GM18867 (cell line): Measurements from ENCODE around the gene SYT11.
A peak's percentile ranks its signal among the peaks of the same experiment; 100 is the strongest.
"Not testable (repeated sequence)": the region's sequence is repeated elsewhere in the genome, so short reads cannot be mapped to it uniquely, and the experiment has no call there.

ENCODE experiments used
- ATAC-seq: cut with Tn5 transposase; IDR thresholded peaks from one replicate; pipeline ENCODE4 v1.9.1; 2021; ENCODE audit warnings: mild to moderate bottlenecking, moderate library complexity; ENCODE audit not compliant: unreplicated experiment

SYT11 gene, protein sequence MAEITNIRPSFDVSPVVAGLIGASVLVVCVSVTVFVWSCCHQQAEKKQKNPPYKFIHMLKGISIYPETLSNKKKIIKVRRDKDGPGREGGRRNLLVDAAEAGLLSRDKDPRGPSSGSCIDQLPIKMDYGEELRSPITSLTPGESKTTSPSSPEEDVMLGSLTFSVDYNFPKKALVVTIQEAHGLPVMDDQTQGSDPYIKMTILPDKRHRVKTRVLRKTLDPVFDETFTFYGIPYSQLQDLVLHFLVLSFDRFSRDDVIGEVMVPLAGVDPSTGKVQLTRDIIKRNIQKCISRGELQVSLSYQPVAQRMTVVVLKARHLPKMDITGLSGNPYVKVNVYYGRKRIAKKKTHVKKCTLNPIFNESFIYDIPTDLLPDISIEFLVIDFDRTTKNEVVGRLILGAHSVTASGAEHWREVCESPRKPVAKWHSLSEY

DNA sequence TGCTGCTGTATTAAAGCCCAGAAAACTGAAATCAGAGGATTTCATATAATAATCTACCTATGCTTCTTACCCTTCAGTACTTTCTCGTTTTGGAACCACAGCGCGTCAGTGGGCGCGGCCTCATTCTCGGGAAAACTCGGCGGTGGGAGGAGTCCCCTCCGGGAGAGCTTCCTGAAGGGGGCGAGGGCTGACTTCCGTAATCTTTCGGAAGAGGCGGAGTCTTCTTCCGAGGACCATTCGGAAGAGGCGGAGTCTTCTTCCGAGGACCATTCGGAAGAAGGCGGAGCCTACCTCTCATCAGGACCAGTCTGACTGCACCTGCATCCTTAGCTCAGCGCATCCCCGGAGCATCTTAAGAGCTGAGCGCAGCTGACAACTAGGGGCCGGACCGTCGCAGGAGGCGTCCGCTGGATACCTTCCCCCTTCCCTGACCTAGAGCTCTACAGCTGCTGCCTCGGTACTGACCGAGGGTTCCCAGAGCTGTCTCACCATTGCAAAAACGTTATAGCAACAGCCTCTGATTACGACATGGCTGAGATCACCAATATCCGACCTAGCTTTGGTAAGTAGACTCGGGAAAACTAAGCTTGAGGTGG, at the start of gene SYT11:
Gene SYT11, plus strand, starts transcription at position 334 of the 596 bp plus-strand sequence. Its CDS starts 195 bp downstream, at position 529.
- peak; percentile 66 for ATAC-seq

DNA sequence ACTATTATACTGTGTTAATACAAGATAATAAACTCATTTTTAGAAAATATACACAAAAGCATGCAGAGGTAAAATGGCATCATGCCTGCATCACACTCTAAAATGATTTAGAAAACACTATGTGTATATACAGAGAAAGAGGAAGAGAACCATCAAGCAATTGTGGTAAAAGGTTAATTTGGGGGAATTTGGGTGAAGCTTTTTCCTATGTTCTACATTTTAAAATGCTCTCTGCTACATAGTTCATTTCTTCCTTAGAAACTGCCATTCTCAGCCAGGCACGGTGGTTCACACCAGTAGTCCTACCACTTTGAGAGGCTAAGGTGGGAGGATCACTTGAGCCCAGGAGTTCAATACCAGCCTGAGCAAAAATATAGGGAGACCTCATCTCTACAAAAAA, 46.5 kb upstream of the SYT11 start:
- no peak for ATAC-seq

DNA sequence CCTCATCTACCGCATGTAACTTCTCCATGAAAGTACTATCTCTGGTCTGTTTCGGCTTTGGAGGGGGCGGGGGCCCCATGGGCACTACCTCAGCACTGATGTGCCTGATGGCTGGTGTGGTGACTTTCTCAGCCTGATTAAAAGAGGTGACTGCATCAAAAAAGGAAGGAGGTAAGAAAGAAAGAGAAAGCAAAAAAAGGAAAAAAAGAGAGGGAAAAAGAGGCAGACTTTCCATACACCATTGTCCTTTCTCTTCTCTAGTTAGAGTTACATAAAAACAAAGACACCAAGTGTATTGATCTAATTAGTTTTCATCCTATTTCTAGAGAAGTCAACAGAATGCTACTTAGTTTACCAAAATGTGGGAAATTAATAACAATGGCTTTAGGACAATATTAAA, 45.7 kb upstream of the SYT11 start:
- no peak for ATAC-seq

DNA sequence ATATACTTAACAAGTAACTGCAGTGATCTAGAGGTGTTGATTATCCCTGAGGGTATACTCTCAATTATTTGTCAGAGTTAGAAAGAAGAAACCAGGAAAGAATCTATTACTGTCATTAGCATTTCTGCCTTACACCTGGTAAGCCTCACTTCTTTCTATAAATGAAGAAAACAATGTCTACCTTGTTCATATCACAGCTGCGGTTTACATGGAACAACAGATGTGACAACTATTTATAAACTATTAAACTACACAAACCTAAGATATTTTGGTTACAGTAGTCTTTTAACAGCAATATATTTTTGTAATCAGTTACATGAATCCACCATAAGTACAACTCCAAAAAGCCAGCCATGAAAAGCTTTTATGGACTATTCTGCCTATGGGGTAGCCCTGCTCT, 43.0 kb upstream of the SYT11 start:
- ATAC-seq, result no peak

DNA sequence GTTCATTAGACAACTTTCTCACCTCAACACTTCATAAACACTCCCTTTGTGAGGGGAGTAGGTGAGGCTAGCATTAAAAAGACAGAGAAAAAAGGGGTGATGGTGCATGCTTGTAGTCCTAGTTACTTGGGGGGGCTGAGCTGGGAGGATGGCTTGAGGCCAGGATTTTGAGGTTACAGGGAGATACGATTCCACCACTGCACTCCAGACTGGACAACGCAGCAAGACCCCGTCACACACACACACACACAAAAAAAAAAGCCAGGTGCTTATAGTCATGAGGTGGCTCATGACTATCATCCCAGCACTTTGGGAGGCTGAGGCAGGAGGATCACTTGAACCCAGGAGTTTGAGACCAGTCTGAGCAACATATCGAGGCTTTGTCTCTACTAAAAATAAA, 31.9 kb upstream of the SYT11 start:
- ATAC-seq, result no peak

DNA sequence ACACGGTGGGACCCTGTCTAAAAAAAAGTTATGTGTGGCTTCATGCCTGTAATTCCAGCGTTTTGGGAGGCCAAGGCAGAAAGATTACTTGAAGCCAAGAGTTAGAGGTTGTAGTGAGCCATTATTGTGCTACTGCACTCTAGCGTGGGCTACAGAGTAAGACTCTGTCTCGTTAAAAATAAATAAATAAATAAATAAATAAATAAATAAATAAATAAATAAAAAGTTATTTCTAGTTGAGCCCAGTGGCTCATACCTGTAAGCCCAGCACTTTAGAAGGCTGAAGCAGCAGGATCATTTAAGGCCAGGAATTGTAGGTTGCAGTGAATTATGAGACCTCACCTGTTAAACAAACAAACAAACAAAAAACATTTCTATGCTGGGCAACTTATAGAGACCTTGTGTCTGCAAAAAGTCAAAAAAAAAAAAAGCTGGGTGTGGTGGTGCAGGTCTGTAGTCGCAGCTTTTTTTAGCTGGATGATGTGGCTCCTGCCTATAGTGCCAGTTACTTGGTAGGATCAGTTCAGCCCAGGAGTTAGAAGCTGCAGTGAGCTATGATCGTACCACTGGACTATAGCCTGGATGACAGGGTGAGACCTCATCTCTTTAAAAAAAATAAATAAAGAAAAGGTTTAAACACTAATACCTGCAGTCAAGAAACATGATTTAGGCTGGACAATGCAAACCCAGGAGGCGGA, 27.9 kb upstream of the SYT11 start:
- no peak for ATAC-seq

DNA sequence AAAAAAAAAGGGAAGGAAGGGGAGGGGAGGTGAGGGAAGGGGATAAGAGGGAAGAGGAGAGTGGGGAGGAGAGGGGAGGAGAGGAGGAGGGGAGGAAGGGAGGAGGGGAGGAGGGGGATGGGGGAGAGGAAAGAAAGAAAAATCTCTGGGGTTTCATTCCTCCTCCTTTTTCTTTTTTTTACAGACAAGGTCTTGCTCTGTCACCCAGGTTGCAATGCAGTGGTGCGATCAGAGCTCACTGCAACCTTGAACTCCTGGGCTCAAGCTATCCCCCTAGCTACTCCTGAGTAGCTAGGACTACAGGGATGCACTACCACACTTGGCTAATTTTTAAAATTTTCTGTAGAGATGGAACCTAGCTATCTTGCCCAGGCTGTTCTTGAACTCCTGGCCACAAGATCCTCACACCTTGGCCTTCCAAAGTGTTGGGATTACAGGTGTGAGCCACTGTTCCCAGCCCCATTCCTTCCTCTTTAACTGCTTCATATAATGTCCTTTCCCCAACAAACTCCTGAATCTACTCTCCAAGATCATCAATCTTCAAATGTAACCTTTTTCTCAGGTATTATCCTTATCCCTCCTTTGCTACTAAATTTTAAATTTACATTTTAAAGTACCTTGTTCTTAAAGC, 25.6 kb upstream of the SYT11 start:
- no peak for ATAC-seq

DNA sequence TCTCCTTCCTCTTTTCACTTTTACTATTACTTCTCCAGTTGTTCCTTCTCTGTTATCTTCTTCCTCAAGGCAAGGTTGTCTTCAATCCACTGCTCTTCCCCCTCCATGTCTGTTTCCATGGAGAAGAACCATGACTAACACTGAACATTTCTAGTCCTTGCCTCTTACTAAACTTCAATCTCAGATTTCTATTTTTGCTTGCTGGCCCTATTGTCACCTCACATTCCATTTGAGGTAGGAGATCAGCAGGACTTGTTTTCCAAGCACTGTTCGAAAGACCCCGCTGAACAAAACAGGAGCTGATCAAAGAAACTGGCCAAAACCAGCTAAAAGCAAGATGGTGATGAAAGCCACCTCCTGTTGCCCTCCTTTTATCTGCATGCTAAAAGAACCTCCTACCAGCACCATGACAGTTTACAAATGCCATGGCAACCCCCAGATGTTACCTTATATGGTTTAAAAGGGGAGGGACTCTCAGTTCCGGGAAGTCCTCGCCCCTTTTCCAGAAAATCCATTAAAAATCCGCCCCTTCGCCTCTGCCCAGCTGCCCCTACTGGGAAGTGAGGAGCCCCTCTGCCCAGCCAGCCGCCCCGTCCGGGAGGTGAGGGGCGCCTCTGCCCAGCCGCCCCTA, 25.0 kb upstream of the SYT11 start:
- ATAC-seq, result no peak

DNA sequence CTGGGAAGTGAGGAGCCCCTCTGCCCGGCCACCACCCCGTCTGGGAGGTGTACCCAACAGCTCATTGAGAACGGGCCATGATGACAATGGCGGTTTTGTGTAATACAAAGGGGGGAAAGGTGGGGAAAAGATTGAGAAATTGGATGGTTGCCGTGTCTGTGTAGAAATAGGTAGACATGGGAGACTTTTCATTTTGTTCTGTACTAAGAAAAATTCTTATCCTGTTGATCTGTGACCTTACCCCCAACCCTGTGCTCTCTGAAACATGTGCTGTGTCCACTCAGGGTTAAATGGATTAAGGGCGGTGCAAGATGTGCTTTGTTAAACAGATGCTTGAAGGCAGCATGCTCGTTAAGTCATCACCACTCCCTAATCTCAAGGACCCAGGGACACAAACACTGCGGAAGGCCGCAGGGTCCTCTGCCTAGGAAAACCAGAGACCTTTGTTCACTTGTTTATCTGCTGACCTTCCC, 24.4 kb upstream of the SYT11 start:
- ATAC-seq, result not testable (repeated sequence)

DNA sequence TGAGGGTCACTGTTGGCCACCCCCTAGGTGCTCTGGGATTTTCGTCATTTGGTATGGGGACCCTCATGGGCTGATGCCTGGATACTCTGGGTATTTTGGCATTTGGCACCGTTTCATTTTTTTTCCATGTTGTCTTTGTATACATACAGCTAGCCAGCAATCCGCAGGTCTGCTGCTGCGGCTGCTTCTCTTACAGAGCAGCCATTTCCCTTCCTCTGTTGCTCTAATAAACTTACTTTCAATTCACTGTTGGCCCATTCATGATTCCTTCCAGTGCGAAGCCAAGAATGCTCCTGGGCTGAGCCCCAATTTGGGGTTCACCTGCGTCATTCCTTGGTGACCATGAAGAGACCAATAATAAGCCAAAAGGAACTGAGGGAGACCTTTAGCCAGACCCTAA, 23.8 kb upstream of the SYT11 start:
- no peak for ATAC-seq

DNA sequence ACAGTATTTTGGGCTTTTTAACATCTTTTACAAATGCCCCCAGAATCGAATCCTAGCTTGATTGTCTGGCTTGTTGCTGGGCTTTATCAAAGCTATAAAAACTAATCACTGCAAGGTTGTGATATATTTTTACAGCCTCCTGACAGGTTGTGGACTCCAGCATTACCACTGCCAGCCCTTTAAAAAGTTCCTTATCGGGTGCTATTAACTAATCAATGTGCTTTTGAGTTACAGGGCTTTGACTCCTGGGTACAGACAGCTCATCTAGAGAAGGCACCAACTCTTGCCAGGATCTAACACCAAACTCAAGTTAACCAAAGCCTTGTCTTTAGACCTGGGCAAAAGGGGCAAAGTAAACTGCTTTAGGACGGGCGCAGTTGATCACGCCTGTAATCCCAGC, 19.0 kb upstream of the SYT11 start:
- ATAC-seq, result no peak

DNA sequence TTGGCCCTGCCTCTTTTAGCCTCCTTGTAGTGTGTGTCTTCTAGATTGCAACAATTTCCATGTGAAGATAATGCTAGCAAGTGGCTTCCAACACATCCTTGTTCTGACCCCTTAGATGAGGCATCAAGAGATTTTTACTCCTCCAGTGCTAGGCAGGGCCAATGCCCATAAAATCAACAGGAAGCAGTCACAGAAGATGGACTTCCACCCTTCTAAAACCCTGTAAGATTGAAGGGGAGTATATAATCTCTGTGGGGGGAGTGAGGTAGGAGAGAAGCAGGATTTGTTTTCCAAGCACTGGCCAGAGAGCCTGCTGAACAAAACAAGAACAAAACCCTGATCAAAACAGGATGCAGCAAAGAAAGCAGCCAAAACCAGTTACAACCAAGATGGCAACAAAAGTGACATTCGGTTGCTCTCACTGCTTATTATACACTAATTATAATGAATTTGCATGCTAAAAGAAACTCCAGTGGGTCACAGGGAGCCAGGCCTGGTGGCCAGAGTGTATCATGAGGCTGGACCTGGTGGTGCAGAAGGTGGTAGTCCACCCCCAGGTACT, 14.4 kb upstream of the SYT11 start:
- ATAC-seq, result no peak

DNA sequence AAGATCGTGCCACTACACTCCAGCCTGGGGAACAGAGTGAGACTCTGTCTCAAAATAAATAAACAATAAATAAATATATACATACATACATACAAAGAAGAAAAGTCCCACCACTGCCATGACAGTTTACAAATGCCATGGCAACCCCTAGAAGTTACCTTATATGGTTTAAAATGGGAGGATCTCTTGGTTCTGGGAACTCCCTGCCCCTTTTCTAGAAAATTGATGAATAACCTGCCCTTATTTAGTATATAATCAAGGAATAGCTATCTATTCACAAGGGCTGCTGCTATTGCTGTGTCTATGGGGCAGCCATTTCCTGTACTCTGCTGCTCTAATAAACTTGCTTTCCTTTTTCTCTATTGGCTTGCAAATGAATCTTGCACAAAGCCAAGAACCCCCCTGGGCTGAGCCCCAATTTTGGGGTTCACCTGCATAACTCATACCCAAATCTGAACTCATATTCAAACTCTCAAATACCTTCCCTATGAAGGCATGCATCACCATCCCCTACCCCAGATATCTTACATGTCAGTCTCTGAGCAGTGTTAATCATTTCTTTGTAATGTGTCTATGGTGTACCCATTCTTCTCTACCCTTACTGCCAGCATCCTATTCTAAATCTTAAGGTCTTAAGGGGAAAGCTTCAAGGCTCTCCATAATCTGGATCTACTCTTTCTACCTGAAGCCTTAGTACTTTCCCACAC, 11.4 kb upstream of the SYT11 start:
- no peak for ATAC-seq

DNA sequence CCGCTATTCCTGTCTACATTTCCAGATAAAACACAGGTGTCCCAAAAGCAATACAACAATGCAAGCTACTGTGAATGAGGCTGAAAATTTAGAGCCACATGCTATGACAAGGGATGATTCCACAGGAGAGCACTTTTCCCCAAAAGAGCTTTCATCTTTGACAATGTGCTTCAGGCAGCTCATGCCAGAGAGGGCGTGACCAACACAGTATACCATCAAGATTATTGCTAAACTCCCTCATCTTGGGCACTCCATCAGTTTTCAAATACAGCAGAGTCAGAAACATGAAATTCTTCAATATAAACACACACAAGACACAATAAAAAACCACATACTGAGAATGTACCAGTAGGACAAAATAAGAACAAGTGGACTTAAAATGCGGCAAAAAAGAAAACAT, 9.0 kb upstream of the SYT11 start:
- ATAC-seq, result no peak

DNA sequence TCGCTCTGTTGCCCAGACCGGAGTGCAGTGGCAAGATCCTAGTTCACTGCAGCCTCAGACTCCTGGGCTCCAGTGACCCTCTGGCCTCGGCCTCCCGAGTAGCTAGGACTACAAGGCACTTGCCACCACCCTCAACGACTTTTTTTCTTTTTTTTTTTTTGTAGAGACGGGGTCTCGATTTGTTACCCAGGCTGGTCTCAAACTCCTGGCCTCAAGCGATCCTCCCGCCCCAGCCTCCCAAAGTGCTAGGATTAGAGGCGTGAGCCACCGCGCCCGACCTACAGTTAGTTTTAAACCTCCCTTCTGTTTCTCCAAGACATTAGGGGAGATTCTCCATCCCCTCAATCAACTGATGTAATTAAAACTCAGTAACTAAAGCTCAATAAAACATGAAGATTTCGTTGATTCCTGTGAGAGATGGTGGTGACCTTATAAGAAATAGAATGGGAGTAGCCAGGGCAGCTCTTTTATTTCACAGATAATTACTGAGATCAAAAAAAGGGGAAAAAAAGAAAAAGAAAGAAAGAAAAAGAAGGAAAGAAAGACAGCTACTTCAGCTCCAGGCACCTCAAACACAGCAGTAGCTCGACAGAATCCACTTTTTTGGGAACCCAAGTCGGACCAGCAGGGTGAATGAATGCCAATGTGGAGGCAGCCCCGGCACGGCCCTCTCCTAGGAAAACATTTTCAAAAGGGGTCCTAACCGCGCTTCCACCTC, 3.0 kb upstream of the SYT11 start:
- ATAC-seq, result no peak

DNA sequence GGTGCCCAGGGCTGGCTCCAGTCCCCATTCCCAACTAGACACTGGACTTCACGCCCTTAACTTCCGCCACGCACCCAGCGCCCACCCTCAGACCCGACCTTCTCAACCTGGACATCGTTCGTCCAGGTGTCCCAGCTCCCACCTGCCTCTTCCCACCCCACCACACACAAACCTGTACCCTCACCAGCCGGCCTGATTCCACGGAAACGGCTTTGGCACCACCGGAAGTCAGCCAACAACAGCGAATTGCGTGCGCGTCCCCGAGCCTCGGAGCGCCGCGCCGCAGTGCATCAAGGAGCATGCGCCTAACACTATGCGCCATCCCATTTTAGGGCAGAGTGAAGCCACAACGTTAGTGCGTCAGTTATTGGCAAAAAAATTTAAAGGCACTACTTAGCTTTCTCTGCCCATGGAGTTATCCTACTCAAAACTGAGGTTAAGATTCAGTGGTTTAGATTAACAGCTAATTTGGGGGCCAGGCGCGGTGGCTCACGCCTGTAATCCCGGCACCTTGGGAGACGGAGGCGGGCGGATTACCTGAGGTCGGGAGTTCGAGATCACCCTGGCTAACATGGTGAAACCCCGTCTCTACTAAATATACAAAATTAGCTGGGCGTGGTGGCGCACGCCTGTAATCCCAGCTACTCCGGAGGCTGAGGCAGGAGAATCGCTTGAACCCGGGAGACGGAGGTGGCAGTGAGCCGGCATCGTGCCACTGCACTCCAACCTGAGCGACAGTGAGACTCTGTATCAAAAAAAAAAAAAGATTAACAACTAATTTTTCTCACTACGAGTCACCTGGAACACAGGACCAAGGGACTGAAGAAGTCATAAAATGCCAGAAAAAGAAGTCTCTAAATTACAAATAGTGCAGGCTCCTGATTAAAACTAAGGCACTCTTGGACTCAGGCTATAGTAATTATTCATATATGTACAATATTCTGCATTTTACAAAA, 2.1 kb upstream of the SYT11 start, which contains the start of gene GON4L:
Gene GON4L, minus strand, starts transcription at position 240 of the 956 bp plus-strand sequence. CDS start 3,434 bp downstream, outside the sequence.
- ATAC-seq, result peak; percentile 46

DNA sequence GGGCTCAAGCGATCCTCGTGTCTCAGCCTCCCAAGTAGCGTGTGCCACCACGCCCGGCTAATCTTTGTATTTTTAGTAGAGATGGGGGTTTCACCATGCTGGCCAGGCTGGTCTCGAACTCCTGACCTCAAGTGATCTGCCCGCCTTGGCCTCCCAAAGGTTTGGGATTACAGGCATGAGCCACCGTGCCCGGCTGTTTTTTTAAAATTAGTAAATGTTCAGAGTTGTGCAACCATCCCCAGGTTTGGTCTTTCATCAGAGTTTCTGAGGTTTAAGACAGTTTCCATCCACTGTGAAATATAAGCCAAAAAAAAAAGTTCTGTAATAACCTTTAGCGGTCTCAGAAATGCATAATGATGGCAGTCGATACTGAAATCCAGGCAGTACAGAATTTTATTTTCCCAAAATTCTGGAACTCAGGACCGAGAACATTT, 550 bp upstream of the SYT11 start:
- ATAC-seq, result peak; percentile 4
